PC-9 (cell line): ENCODE data around the gene HCAR1. TPM values are rescaled to one million over a fixed set of nuclear protein-coding genes. Genes with fewer than 3 reads are reported as not detected.

Experiments
- BruUV-seq: library from RNA; stranded (reverse); fragments of 400-500 nt; replicated peaks from 2 replicates; lab custom pipeline; 2021; lab: Mats Ljungman, UMichigan
- CTCF ChIA-PET: fragments of 300-600 bp; sonication (Branson Sonifier 250); formaldehyde crosslinking; loops from one replicate; lab custom pipeline; 2022; ENCODE audit warnings: antibody characterized with exemption; lab: Charles Lee
- POLR2A ChIA-PET: fragments of 300-600 bp; sonication (Branson Sonifier 250); formaldehyde crosslinking; loops from one replicate; lab custom pipeline; 2022; ENCODE audit warnings: antibody characterized with exemption; ENCODE audit not compliant: unreplicated experiment; lab: Charles Lee
- DNase-seq, 2 experiments: peaks; one replicate each; pipeline versions ENCODE4 v3.0.0 to v3.0.0-alpha.2; 2015 to 2022; ENCODE audit warnings: mixed read lengths in 1 of 2
- H2AFZ ChIP-seq: fragments of 200-600 bp; sonication (generic); 2 replicates; pipeline ENCODE4 v1.8.1; 2017; ENCODE audit warnings: antibody characterized with exemption
- H3F3A ChIP-seq: fragments of 200-600 bp; sonication (generic); 2 replicates; pipeline ENCODE4 v1.8.1; 2017; ENCODE audit warnings: antibody characterized with exemption, mild to moderate bottlenecking, low read depth; ENCODE audit not compliant: insufficient read depth
- H3K27ac ChIP-seq: fragments of 200-600 bp; sonication (generic); 2 replicates; pipeline ENCODE4 v1.6.1; 2016; ENCODE audit warnings: mixed run types
- H3K27me3 ChIP-seq: fragments of 200-600 bp; sonication (generic); 2 replicates; pipeline ENCODE4 v1.6.1; 2016; ENCODE audit warnings: low read depth, mixed run types; ENCODE audit not compliant: insufficient read depth
- H3K36me3 ChIP-seq: fragments of 200-600 bp; sonication (generic); 2 replicates; pipeline ENCODE4 v1.6.1; 2016; ENCODE audit warnings: low read depth, mixed run types
- H3K4me1 ChIP-seq: fragments of 200-600 bp; sonication (generic); replicated peaks from 2 replicates; pipeline ENCODE4 v1.6.1; 2016; ENCODE audit warnings: mixed run types; ENCODE audit not compliant: insufficient read depth
- H3K4me2 ChIP-seq: fragments of 200-600 bp; sonication (generic); 2 replicates; pipeline ENCODE4 v1.6.1; 2017; ENCODE audit warnings: mixed run types
- H3K4me3 ChIP-seq: fragments of 200-600 bp; sonication (generic); 2 replicates; pipeline ENCODE4 v1.6.1; 2016; ENCODE audit warnings: mixed run types
- H3K79me2 ChIP-seq: fragments of 200-600 bp; sonication (generic); 2 replicates; pipeline ENCODE4 v1.6.1; 2017; ENCODE audit warnings: low read depth, mixed run types
- H3K9me2 ChIP-seq: fragments of 200-600 bp; sonication (generic); 2 replicates; pipeline ENCODE4 v1.8.1; 2017; ENCODE audit warnings: mild to moderate bottlenecking; ENCODE audit not compliant: insufficient read depth
- H3K9me3 ChIP-seq: fragments of 200-600 bp; sonication (generic); 2 replicates; pipeline ENCODE4 v1.8.1; 2016; ENCODE audit warnings: low read depth; ENCODE audit not compliant: insufficient read depth
- H4K20me1 ChIP-seq: fragments of 200-600 bp; sonication (generic); 2 replicates; pipeline ENCODE4 v1.8.1; 2017; ENCODE audit not compliant: insufficient read depth
- EZH2 ChIP-seq: fragments of 200-600 bp; sonication (generic); IDR thresholded peaks from 2 replicates; pipeline ENCODE4 v1.8.0; 2017; ENCODE audit warnings: antibody characterized with exemption, low read depth
- intact Hi-C: fragments of 100-400 bp; cut with micrococcal nuclease; formaldehyde crosslinking; loops from one replicate; pipeline ENCODE4 v1.10.0; 2022; ENCODE audit not compliant: unreplicated experiment
- total RNA-seq: library from RNA; stranded (reverse); gene quantifications from 2 replicates; pipeline ENCODE4 v1.2.3, GENCODE V29; 2021
- TF ChIP-seq, protein P1 (sequence below): fragments of 200-600 bp; sonication (generic); conservative IDR thresholded peaks from 2 replicates; pipeline ENCODE4 v1.6.1; 2017; ENCODE audit warnings: mixed run types, antibody characterized with exemption, mild to moderate bottlenecking, moderate library complexity

HCAR1 gene
- total RNA-seq, 1 experiment from 2014 or later, result 5.2 TPM

DNA sequence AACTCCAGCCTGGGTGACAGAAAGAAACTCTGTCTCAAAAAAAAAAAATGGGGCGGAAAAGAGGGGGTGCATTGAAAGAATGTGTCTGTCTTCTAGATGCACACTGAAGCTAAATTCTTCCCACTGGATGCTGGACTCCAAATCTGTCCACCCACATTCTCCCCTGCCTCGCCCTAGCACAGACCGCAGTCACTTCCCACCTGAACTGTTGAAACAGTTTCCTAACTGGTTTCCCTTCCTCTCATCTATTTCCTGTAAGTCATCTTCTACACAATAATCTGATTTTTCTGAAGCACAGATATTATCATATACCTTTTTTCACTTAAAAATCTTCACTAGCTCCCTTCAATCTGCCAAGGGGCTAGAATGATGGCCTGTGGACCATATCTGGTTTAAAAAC lies 1.5 kb upstream of the HCAR1 start:
- Histone ChIP-seq H3K36me3 (no peaks in the 10 kb centered on the region), H3K9me3 (no peaks in the 10 kb centered on the region), H3K27me3 (no peaks in the 10 kb centered on the region), H3K79me2 (peaks cover 41% of the 10 kb centered on the region), H3K4me3 (no peak overlapping the region), H3F3A (peaks cover 30% of the 10 kb centered on the region), H3K9me2 (no peaks in the 10 kb centered on the region), H4K20me1 (no peaks in the 10 kb centered on the region), H3K4me1 (peaks cover 21% of the 10 kb centered on the region), H2AFZ (no peak overlapping the region), H3K27ac (no peak overlapping the region), H3K4me2 (no peak overlapping the region)
- no TSS peak for BruUV-seq
- ChIA-PET CTCF (no interaction called here), POLR2A (no interaction called here)
- TF ChIP-seq, protein P1, sequence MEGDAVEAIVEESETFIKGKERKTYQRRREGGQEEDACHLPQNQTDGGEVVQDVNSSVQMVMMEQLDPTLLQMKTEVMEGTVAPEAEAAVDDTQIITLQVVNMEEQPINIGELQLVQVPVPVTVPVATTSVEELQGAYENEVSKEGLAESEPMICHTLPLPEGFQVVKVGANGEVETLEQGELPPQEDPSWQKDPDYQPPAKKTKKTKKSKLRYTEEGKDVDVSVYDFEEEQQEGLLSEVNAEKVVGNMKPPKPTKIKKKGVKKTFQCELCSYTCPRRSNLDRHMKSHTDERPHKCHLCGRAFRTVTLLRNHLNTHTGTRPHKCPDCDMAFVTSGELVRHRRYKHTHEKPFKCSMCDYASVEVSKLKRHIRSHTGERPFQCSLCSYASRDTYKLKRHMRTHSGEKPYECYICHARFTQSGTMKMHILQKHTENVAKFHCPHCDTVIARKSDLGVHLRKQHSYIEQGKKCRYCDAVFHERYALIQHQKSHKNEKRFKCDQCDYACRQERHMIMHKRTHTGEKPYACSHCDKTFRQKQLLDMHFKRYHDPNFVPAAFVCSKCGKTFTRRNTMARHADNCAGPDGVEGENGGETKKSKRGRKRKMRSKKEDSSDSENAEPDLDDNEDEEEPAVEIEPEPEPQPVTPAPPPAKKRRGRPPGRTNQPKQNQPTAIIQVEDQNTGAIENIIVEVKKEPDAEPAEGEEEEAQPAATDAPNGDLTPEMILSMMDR, result no peak
- no peak for TF ChIP-seq EZH2
- DNase-seq, result no peak
- intact Hi-C loops, result no loop called here

GRCh38 chr12:122729583-122730214 lies 945 bp downstream of the HCAR1 start:
- no peaks in the 10 kb centered on the region for H3K27me3 ChIP-seq
- DNase-seq, result no peak
- intact Hi-C loops, result loop anchor here (5.0 kb wide), 1 partner anchor 52 kb away; no protein-coding TSS in a partner anchor
- no peaks in the 10 kb centered on the region for H3K9me3 ChIP-seq
- no peaks in the 10 kb centered on the region for H4K20me1 ChIP-seq
- H2AFZ ChIP-seq, result peak overlapping the region; percentile 87
- CTCF ChIA-PET, result no interaction called here
- peaks cover 61% of the 10 kb centered on the region for H3K79me2 ChIP-seq
- POLR2A ChIA-PET, result no interaction called here
- H3K9me2 ChIP-seq, result no peaks in the 10 kb centered on the region
- TF ChIP-seq, protein P1, result no peak
- peaks cover 50% of the 10 kb centered on the region for H3F3A ChIP-seq
- H3K4me1 ChIP-seq, result peaks cover 44% of the 10 kb centered on the region
- H3K4me3 ChIP-seq, result peak overlapping the region; percentile 77
- no TSS peak for BruUV-seq
- H3K36me3 ChIP-seq, result no peaks in the 10 kb centered on the region
- H3K27ac ChIP-seq, result peak overlapping the region; percentile 61
- H3K4me2 ChIP-seq, result peak overlapping the region; percentile 82

DNA sequence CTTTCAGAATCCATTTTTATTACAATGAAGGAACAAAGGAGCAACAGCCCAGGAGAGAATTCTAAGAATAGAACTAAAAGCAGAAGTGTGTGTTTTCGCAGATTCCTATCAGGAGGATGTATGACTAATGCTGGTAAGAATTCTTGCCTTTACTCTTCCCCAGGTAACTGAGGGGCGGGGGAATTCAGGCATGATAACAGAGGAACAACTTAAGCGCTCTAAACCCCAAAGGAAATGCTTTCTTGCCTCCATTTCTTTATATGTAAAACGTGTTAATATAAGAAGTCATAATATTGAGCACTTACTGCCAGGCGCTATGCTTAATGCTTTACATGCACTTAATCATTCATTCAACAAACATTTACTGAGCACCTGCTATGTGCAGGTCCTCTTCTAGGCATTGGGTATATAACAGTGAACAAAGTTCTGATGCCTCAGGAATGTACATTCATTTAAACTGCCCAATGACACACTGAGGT lies 4.5 kb downstream of the HCAR1 start:
- POLR2A ChIA-PET, result interaction anchor here (0.6 kb wide), 3 partner anchors 19 to 326 kb away, joined by 3 to 15 read pairs (median 5); no protein-coding TSS in a partner anchor
- H3K27me3 ChIP-seq, result no peaks in the 10 kb centered on the region
- peaks cover 66% of the 10 kb centered on the region for H3K79me2 ChIP-seq
- peaks cover 34% of the 10 kb centered on the region for H3K4me1 ChIP-seq
- no peaks in the 10 kb centered on the region for H4K20me1 ChIP-seq
- H3K4me2 ChIP-seq, result peak overlapping the region; percentile 76
- peak overlapping the region; percentile 77 for H3K4me3 ChIP-seq
- no peaks in the 10 kb centered on the region for H3K9me2 ChIP-seq
- no peaks in the 10 kb centered on the region for H3K9me3 ChIP-seq
- H3F3A ChIP-seq, result peaks cover 33% of the 10 kb centered on the region
- H3K27ac ChIP-seq, result peak overlapping the region; percentile 84
- TF ChIP-seq EZH2, result no peak
- TF ChIP-seq, protein P1, result no peak
- intact Hi-C loops, result loop anchor here (5.0 kb wide), 1 partner anchor 49 kb away; no protein-coding TSS in a partner anchor
- peak; percentile 65 to 90 for DNase-seq
- H3K36me3 ChIP-seq, result no peaks in the 10 kb centered on the region
- BruUV-seq, result no TSS peak
- CTCF ChIA-PET, result no interaction called here
- no peak overlapping the region for H2AFZ ChIP-seq
